Right cardiac atrium (tissue), 5 donors: Measurements from ENCODE around the gene COG2. TPM values are rescaled to one million over a fixed set of nuclear protein-coding genes. Genes with fewer than 3 reads are reported as not detected.

Experiments used
- ATAC-seq, 2 donors: fragments of 200-7000 bp; cut with Tn5 transposase; one replicate each; pipeline versions ENCODE4 v1.8.0 to v1.9.1; 2020; ENCODE audit warnings: moderate library complexity in 2 of 2, mild to moderate bottlenecking in 1 of 2
- DNase-seq, 3 donors: peaks; one replicate each; pipeline ENCODE4 v3.0.0-alpha.2; 2020
- H3K27ac ChIP-seq: one replicate; pipeline ENCODE4 v1.5.1; 2013; ENCODE audit warnings: mild to moderate bottlenecking, low read length, control low read depth, moderate library complexity
- H3K27me3 ChIP-seq: one replicate; pipeline ENCODE4 v1.6.1; 2013; ENCODE audit not compliant: control insufficient read depth, insufficient read depth
- H3K4me1 ChIP-seq: one replicate; pipeline ENCODE4 v1.6.1; 2013; ENCODE audit warnings: low read length; ENCODE audit not compliant: control insufficient read depth, insufficient read depth
- H3K4me3 ChIP-seq: one replicate; pipeline ENCODE4 v1.5.1; 2013; ENCODE audit warnings: low read length, control low read depth
- H3K9me3 ChIP-seq: one replicate; pipeline ENCODE4 v1.6.1; 2013; ENCODE audit warnings: low read length; ENCODE audit not compliant: control insufficient read depth
- WGBS: extraction: QIAGEN DNeasy Blood & Tissue Kit; methylation state at CpG from one replicate; pipeline ENCODE4 v1.1.7; 2013; 5-methylcytosine and 5-hydroxymethylcytosine counted together
- intact Hi-C, 4 donors: fragments of 100-400 bp; cut with DNase I; formaldehyde crosslinking; loops; one replicate each; pipeline versions ENCODE4 v1.11.0 to v1.14.0; 2022 to 2023
- polyA plus RNA-seq: library from polyadenylated mRNA; stranded (reverse); fragments of 200-250 nt; gene quantifications from one replicate; pipeline ENCODE4 v1.2.3, GENCODE V29; 2013
- total RNA-seq, 4 donors: library from RNA; stranded (reverse); fragmentation: NEBNext Ultra II Directional; extraction: Animal tissue kit (Norgen Biotek cat#: 25700); gene quantifications; one replicate each; pipeline ENCODE4 v1.2.1, GENCODE V29; 2021
- donor health status: healthy with polysubstance abuse.
- donor health status: DM: no; HTN: yes; CAD: no.
- donor health status: DM: no; HTN: no; CAD: no.
- donor health status: DM: no; HTN: yes; CAD: no; lungs with severe emphysema.
- donor health status: DM: yes; HTN: yes; CAD: no.

COG2 gene
- total and polyA plus RNA-seq, 5 donors = 19.4 to 43.9 (median 39.2) TPM

DNA sequence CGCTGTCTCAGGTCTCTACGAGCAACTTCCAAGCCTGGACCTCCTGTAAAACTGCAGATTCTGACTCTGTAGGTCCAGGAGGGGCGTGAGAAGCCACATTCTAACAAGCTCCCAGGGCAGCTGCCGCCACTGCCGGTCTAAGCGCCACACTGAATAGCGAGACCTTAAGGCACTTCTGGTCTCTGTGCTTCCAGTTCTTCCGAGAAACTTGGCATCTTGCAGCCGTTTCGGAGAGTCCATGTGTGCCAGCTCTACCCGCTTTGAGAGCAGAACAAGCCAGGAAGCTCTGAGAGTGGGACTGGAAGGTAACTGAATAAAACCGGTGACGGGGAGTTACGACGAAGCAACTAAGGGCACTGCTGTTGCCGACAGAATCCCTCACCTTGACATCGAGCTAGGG lies 59.2 kb downstream of the COG2 start:
- ATAC-seq = no peak
- Histone ChIP-seq H3K27me3 (no peaks in the 10 kb centered on the region), H3K4me3 (no peak overlapping the region), H3K9me3 (no peaks in the 10 kb centered on the region), H3K4me1 (peaks cover 3% of the 10 kb centered on the region), H3K27ac (no peak overlapping the region)
- intact Hi-C loops = no loop called here
- DNase-seq = no peak
- 89% methylated on average over 17 of the region's 17 CpGs for WGBS

DNA sequence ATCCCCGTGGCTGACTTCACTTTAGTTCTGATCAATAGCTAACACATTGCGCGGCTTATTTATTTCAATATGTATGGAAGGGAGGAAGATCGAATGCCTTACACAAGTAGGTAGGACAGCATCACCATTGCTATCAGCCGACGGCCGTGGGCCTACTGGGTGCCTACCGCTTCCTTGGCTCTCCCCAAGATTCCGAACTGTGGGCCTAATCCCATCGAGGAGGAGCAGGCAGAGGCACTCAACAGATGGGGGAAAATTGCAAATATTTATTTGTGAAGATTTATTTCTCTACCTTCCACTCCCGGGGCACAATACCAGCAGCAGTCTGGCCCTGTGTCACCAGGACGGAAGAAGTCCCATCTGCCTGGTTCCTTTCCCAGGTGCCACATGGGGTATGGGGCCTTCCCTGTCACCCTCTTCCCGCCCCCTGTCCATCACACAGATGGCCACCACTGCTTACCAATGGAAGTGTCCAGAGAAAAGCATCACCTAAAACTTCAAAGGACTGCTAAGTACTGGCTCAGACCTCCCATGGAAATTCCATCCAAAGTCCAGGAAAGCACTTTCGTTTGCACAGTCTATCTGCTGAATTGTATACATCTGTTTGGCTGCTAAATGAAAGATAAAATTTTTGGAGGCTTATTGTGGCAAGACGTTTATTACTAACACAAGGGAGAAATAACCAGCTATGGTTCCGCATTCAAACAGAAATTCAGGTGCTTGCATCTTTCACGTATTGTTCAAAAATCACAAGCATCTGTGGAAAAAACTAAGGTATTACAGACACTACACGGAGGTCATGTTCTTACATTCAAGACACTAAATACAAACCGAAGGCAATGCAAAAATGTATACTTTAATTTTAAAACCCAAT lies 59.9 kb downstream of the COG2 start:
- no peaks in the 10 kb centered on the region for H3K27me3 ChIP-seq
- intact Hi-C loops = no loop called here
- ATAC-seq (no peak), DNase-seq (no peak)
- no peak overlapping the region for H3K4me3 ChIP-seq
- WGBS = 89% methylated on average over 19 of the region's 19 CpGs
- no peaks in the 10 kb centered on the region for H3K4me1 ChIP-seq
- no peak overlapping the region for H3K27ac ChIP-seq
- no peaks in the 10 kb centered on the region for H3K9me3 ChIP-seq

DNA sequence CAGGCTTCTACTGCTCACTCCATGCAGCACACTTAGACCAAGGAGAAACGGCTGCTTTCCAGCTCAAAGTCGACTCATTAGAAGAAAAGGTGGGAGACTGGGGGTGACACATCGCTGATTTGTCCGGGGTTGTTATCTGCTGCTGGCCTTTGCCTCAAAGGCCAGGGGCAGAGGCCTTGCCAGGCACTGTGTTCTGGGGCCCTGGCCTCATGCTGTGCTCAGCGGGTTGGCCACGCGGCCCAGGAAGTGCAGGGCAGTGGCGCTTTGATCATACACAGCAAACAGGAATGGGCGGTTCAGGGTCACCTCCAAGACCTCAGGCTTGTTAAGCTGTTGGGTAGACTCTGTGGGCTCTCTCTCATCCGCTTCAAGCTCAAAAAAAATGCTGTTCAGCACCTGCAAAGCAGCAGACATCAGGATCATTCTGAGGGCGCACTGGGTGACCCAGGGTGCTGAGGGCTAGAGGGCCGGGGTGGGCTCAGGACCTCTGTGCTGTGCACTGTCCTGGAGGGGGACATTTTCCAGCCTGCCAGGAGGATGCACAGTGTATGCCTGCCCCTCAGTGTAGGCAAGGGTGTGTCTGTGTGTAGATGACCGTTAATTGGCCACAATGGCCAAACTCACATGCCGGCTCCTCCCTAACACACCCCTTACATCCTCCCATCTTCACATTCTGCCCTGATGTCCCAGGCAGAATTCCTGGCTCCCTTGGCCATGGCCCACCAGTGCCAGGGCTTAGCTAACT lies 60.8 kb downstream of the COG2 start:
- 70% methylated on average over 14 of the region's 14 CpGs for WGBS

DNA sequence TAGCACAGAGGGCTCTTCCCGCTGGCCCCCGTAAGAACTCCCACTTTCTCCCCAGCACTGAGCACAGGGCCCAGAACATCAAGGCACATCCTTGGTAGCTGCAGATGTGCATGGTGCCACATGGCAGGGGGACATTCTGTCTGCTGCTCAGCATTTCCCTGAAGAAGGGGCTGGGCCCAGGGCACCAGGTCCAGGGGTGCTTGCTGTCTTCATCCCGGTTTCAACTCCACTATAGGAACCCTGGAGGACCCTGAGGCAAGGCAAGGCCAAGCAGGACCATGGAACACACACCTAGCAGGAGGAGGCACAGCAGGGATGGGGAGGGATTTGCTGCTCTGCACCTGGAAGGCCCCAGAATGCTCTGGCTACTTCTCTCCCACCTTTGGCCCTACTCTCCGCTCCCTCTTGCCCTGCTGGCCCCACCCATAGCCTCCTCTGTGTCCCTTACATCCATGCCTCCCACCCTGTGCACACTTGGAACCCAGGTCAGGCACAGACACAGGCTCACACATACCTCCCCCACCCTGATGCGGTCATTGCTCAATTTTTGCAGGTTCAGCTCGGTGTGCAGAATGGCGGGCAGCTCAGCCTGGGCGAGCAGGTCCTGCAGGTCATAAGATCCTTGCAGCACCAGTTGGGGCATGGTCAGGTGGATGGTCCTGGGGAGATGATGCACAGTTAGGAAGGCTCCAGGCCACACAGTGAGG lies 61.6 kb downstream of the COG2 start:
- ATAC-seq (no peak), DNase-seq (no peak)
- no peaks in the 10 kb centered on the region for H3K27me3 ChIP-seq
- no peaks in the 10 kb centered on the region for H3K9me3 ChIP-seq
- intact Hi-C loops = no loop called here
- peaks cover 3% of the 10 kb centered on the region for H3K4me1 ChIP-seq
- no peak overlapping the region for H3K27ac ChIP-seq
- no peak overlapping the region for H3K4me3 ChIP-seq
- 90% methylated on average over 8 of the region's 8 CpGs for WGBS

More for the DNA sequence above, 60.8 kb downstream of the COG2 start:
- Histone ChIP-seq H3K27me3 (no peaks in the 10 kb centered on the region), H3K9me3 (no peaks in the 10 kb centered on the region), H3K27ac (no peak overlapping the region), H3K4me1 (no peaks in the 10 kb centered on the region), H3K4me3 (no peak overlapping the region)
- DNase-seq = no peak
- intact Hi-C loops = no loop called here
- peak in 1 of 2 donors; percentile 19 for ATAC-seq

DNA sequence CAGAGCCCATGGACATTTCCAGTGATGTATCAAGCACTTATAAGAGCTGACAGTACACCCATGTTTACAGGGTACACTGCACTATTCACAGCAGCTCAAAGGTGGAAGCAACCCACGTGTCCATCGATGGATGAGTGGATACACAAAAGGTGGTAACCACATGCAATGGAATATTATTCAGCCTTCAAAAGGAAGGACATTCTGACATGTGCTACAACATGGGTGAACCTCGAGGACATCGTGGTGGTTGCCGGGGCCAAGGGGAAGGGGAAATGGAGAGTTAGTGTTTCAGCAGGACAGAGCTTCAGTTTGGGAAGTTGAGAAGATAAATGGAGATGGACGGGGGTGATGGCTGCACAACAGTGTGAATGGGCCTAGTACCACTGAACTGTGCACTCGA lies 62.5 kb downstream of the COG2 start:
- Histone ChIP-seq H3K4me3 (no peak overlapping the region), H3K27me3 (no peaks in the 10 kb centered on the region), H3K27ac (no peak overlapping the region), H3K4me1 (peaks cover 4% of the 10 kb centered on the region), H3K9me3 (no peaks in the 10 kb centered on the region)
- intact Hi-C loops = loop anchor here in 1 of 4 donors (5.0 kb wide), 1 partner anchor 67 kb away; no protein-coding TSS in a partner anchor
- ATAC-seq (no peak), DNase-seq (no peak)
- WGBS = 92% methylated on average over 7 of the region's 7 CpGs

DNA sequence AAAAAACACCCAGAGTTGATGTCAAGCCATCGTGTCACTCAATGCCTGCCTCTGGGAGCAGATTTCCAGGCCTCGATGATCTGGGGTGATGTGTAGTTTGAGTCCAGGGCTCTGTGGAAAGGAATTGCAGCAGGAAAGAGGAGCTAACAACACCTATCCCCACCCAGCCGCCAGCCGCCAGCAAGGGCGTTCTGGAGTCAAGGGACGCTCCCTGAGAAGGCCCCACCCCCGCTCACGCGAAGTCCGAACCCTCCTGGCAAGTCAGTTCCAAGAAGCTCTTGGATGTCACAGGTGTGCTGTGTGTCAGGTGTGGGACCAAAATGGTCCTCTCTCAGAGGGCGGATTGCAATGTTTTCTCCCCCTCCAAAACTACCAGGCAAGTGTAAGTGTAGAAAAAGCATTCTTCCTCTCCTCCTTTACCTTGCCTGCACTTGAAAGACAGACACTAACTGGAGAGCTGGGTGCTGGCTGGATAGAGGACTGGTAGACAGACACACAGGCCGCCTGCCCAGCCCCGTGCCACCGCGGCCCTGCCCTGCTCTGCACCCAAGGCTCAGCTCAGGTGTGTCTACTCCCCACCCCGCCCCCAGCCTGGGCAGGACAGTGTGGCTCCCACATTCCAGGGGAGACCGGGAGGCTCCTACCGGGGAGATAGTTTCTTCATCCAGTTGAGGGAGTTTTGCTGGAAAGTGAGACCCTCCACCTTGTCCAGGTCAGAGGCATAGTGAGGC lies 63.2 kb downstream of the COG2 start:
- no peak overlapping the region for H3K27ac ChIP-seq
- H3K9me3 ChIP-seq = no peaks in the 10 kb centered on the region
- peak in 1 of 3 donors; percentile 55 for DNase-seq
- H3K4me3 ChIP-seq = no peak overlapping the region
- H3K4me1 ChIP-seq = peaks cover 4% of the 10 kb centered on the region
- H3K27me3 ChIP-seq = no peaks in the 10 kb centered on the region
- 88% methylated on average over 18 of the region's 18 CpGs for WGBS
- no peak for ATAC-seq
- intact Hi-C loops = loop anchor here in 1 of 4 donors (5.0 kb wide), 1 partner anchor 67 kb away; no protein-coding TSS in a partner anchor

DNA sequence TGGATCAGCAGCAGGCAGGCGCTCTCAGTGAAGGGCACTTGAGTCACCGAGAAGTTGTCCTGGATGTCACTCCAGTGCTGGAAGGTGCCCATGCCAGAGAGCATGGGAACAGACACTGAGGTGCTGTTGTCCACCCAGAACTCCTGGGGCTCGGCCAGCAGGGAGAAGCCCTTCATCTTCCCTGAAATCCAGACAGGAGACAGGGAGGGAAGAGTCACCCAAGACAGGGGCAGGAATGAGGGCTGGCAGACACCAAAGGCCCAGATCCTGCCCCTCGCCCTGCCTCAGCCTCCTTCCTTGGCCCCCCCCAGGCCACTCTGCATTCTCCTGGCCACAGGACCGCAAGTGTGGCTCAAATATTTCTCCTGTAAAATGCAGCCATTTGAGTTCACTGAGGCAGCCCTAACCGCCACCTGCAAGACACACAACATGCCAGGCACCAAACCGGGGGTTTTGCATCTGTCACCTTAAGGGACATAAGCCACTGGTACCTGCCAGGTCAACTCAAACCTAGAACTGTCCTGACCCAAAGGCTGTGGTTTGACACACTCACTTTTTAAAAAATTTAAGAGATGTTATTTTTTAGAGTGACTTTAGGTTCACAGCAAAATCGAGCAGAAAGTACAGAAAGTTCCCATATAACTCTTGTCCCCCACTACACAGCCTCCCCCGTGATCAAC lies 63.9 kb downstream of the COG2 start:
- Histone ChIP-seq H3K4me3 (no peak overlapping the region), H3K27me3 (no peaks in the 10 kb centered on the region), H3K27ac (no peak overlapping the region), H3K4me1 (peaks cover 4% of the 10 kb centered on the region), H3K9me3 (no peaks in the 10 kb centered on the region)
- intact Hi-C loops = loop anchor here in 1 of 4 donors (5.0 kb wide), 1 partner anchor 66 kb away; no protein-coding TSS in a partner anchor
- DNase-seq (no peak), ATAC-seq (no peak)
- 86% methylated on average over 9 of the region's 9 CpGs for WGBS

DNA sequence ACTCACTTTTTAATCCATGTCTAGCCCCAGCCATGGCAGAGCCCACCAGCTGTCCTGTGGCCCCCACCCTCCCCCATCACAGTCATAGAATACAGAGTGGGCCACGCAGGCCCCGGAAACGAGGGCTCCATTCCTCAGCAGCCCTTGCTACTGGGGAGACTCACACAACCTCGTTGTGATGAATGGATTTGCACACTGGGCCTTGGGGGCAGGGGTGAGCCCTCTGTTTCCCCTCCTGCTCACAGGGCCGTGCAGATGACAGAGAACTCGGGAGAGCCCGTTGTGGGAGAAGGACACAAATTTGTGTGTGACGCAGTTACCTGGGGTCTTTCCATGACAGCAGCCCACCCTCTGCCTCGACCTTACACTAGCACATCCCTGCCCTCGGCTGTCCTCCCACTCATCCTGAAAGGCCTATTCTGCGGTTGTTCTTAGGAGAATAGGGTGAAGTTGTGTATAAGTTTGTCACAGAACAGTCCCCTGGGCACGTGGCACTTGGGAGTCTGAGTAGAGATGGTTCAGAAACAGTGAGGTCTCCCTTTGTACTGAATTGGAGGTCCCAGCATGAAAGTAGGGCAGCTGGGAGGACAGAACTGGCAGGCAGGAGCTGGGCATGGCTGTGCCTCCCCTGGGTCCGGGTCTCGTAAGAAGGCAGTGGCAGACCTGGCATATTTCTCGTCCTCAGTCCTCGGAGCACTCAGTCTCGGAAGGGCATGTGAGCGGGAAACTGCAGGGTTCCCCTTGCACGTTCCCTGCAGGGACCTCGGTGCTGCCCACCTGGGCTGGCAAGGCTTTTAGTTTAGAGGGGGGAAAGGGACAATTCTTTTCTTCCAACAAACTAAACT lies 64.8 kb downstream of the COG2 start:
- WGBS = 83% methylated on average over 20 of the region's 20 CpGs
- Histone ChIP-seq H3K4me1 (peaks cover 4% of the 10 kb centered on the region), H3K4me3 (no peak overlapping the region)

More for the DNA sequence above, 64.8 kb downstream of the COG2 start:
- Histone ChIP-seq H3K27me3 (no peaks in the 10 kb centered on the region), H3K27ac (no peak overlapping the region), H3K9me3 (no peaks in the 10 kb centered on the region)
- intact Hi-C loops = loop anchor here in 1 of 4 donors (5.0 kb wide), 1 partner anchor 65 kb away; no protein-coding TSS in a partner anchor
- ATAC-seq = no peak
- DNase-seq = peak in 1 of 3 donors; percentile 26
